IMR-90 (cell line): ENCODE measurements around the gene SUPT16H.

Experiments
- CEBPB ChIP-seq: IDR thresholded peaks from 2 replicates; pipeline ENCODE4 v1.6.1; 2012; ENCODE audit warnings: low read depth, low read length, improper control_type of control experiment
- CTCF ChIP-seq: conservative IDR thresholded peaks from 2 replicates; pipeline ENCODE4 v1.5.1; 2012; ENCODE audit warnings: mild to moderate bottlenecking, low read depth, low read length, improper control_type of control experiment
- MXI1 ChIP-seq: IDR thresholded peaks from 2 replicates; pipeline ENCODE4 v1.6.1; 2012; ENCODE audit warnings: low read depth, mild to moderate bottlenecking, low read length, moderate library complexity, borderline replicate concordance
- POLR2A ChIP-seq: IDR thresholded peaks from 2 replicates; pipeline ENCODE4 v1.6.1; 2012; ENCODE audit warnings: mild to moderate bottlenecking, low read depth, low read length
- RCOR1 ChIP-seq: IDR thresholded peaks from 2 replicates; pipeline ENCODE4 v1.6.1; 2012; ENCODE audit warnings: mild to moderate bottlenecking, low read length, improper control_type of control experiment; ENCODE audit not compliant: insufficient replicate concordance

GRCh38 chr14:21350539-21350938, 33.3 kb downstream of the SUPT16H start:
- TF ChIP-seq CTCF = no peak
- TF ChIP-seq RCOR1 = no peak
- TF ChIP-seq MXI1 = no peak
- no peak for TF ChIP-seq CEBPB
- TF ChIP-seq POLR2A = no peak
